ENCODE measurements around the gene ITK. TPM values are rescaled to one million over a fixed set of nuclear protein-coding genes. Genes with fewer than 3 reads are reported as not detected.
A peak's percentile ranks its signal among the peaks of the same experiment; 100 is the strongest.

ITK gene
- total and polyA plus RNA-seq, 2 experiments from 2014 or later = not detected

- Histone ChIP-seq H3K9me3 (ENCODE audit: low read depth) (no peaks in the 10 kb centered on the region), H3K36me3 (no peaks in the 10 kb centered on the region), H3K4me3 (no peak overlapping the region), H3K27me3 (no peaks in the 10 kb centered on the region), H3K4me1 (ENCODE audit: low read depth) (no peaks in the 10 kb centered on the region), H3K27ac (no peak overlapping the region)
- TF ChIP-seq CTCF (IDR thresholded peaks at IDR 0.05; ENCODE audit: low read depth, low read length) = no peak
- peak in 1 of 2 donors; percentile 6 for DNase-seq (ENCODE audit: low read depth in 1 of 2, low spot score in 1 of 2)
Observed at GRCh38 chr5:157219491-157220271, 39.0 kb downstream of the ITK start.

GRCh38 chr5:157221959-157222358 lies 41.3 kb downstream of the ITK start:
- no peak overlapping the region for H3K4me3 ChIP-seq
- no peaks in the 10 kb centered on the region for H3K27me3 ChIP-seq
- DNase-seq (ENCODE audit: low read depth in 1 of 2, low spot score in 1 of 2) = no peak
- H3K36me3 ChIP-seq = no peaks in the 10 kb centered on the region
- H3K4me1 ChIP-seq (ENCODE audit: low read depth) = no peaks in the 10 kb centered on the region
- H3K27ac ChIP-seq = no peak overlapping the region
- no peak for TF ChIP-seq CTCF (IDR thresholded peaks at IDR 0.05; ENCODE audit: low read depth, low read length)
- no peaks in the 10 kb centered on the region for H3K9me3 ChIP-seq (ENCODE audit: low read depth)

GRCh38 chr5:157222506-157223230 lies 42.0 kb downstream of the ITK start:
- Histone ChIP-seq H3K4me1 (ENCODE audit: low read depth) (no peaks in the 10 kb centered on the region), H3K9me3 (ENCODE audit: low read depth) (no peaks in the 10 kb centered on the region), H3K27me3 (no peaks in the 10 kb centered on the region), H3K36me3 (no peaks in the 10 kb centered on the region), H3K4me3 (no peak overlapping the region), H3K27ac (no peak overlapping the region)
- TF ChIP-seq CTCF (IDR thresholded peaks at IDR 0.05; ENCODE audit: low read depth, low read length) = no peak
- peak in 1 of 2 donors; percentile 42 for DNase-seq (ENCODE audit: low read depth in 1 of 2, low spot score in 1 of 2)

GRCh38 chr5:157225469-157226422 lies 45.1 kb downstream of the ITK start:
- H3K27ac ChIP-seq = no peak overlapping the region
- no peaks in the 10 kb centered on the region for H3K36me3 ChIP-seq
- no peak for TF ChIP-seq CTCF (IDR thresholded peaks at IDR 0.05; ENCODE audit: low read depth, low read length)
- no peaks in the 10 kb centered on the region for H3K4me1 ChIP-seq (ENCODE audit: low read depth)
- H3K27me3 ChIP-seq = no peaks in the 10 kb centered on the region
- no peaks in the 10 kb centered on the region for H3K9me3 ChIP-seq (ENCODE audit: low read depth)
- DNase-seq (ENCODE audit: low read depth in 1 of 2, low spot score in 1 of 2) = no peak
- no peak overlapping the region for H3K4me3 ChIP-seq

- H3K36me3 ChIP-seq = no peaks in the 10 kb centered on the region
- TF ChIP-seq CTCF (IDR thresholded peaks at IDR 0.05; ENCODE audit: low read depth, low read length) = no peak
- no peaks in the 10 kb centered on the region for H3K4me1 ChIP-seq (ENCODE audit: low read depth)
- H3K27ac ChIP-seq = no peak overlapping the region
- no peak overlapping the region for H3K4me3 ChIP-seq
- H3K27me3 ChIP-seq = no peaks in the 10 kb centered on the region
- DNase-seq (ENCODE audit: low read depth in 1 of 2, low spot score in 1 of 2) = no peak
- H3K9me3 ChIP-seq (ENCODE audit: low read depth) = no peaks in the 10 kb centered on the region
Observed at GRCh38 chr5:157230610-157231009, 50.0 kb downstream of the ITK start.
